WI38 (cell line): ENCODE data around the gene OSBPL2.

Experiments used
- H3K4me3 ChIP-seq: 2 replicates; pipeline ENCODE4 v1.5.1; 2011; ENCODE audit warnings: low read depth, mild to moderate bottlenecking, control low read depth, low read length
- CTCF ChIP-seq: IDR thresholded peaks from 2 replicates; pipeline ENCODE4 v1.5.1; 2012; ENCODE audit warnings: low read depth, mild to moderate bottlenecking, control low read depth, low read length

The OSBPL2 gene

GRCh38 chr20:62331347-62331746, 93.0 kb downstream of the OSBPL2 start:
- no peak for TF ChIP-seq CTCF
- H3K4me3 ChIP-seq = no peak overlapping the region

- TF ChIP-seq CTCF = no peak
- no peak overlapping the region for H3K4me3 ChIP-seq
These were observed 94.1 kb downstream of the OSBPL2 start for GRCh38 chr20:62332421-62332820.

- TF ChIP-seq CTCF = no peak
These were observed 94.9 kb downstream of the OSBPL2 start for GRCh38 chr20:62332989-62333819.

DNA sequence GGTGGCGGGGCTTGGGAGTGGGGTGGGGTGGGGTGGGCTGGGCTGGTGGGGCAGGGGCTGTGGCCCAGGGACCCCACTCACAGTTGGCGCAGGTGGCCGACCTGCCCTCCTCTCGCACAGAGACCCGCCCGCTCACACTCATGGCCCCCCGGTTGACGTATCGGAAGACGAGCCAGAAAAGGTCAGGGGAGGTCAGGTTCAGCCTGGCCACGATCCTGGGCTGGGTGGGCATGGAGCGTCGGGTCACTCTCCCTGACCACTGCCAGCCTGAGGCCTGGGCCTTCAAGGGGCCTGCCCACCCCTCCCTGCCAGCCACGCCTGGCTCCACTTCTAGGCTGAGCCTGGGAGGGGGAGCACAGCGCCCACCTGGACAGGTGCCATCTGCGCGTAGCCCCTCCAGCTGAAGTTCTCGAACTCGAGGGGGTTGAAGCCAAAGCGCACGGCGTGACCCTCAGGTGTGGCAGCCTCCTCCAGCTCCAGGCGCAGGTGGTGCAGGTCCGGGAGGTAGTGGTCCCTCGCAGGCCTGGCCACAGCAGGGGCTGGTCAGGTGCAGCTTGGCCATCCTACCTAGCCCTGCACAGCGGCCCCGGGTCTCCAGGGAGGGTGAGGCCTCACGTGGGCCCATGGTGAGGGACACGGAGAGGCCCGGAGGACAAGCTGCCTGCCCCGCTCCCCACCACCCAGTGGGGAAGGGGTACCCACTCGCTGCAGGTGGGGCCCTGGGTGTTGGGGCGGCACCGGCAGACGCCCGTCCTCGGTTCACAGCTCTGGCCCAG, 95.7 kb downstream of the OSBPL2 start:
- TF ChIP-seq CTCF = no peak
- H3K4me3 ChIP-seq = no peak overlapping the region

More at GRCh38 chr20:62332989-62333819, 94.9 kb downstream of the OSBPL2 start:
- no peak overlapping the region for H3K4me3 ChIP-seq

- no peak overlapping the region for H3K4me3 ChIP-seq
- TF ChIP-seq CTCF = no peak
These were observed 96.6 kb downstream of the OSBPL2 start for GRCh38 chr20:62334881-62335280.

DNA sequence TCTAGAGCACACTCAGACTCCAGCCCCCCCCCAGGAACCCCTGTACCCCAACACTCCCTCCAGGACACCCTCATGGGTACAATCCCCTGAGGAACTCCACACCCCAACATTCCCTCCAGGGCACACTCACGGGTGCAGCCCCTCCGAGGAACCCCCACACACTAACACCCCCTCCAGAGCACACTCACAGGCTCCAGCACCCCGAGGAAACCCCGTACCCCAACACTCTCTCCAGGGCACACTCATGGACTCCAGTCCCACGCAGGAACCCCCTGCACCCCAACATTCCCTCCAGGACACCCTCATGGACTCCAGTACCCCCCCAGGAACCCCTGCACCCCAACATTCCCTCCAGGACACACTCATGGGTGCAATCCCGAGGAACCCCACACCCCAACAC, 97.2 kb downstream of the OSBPL2 start:
- H3K4me3 ChIP-seq = no peak overlapping the region
- TF ChIP-seq CTCF = no peak

DNA sequence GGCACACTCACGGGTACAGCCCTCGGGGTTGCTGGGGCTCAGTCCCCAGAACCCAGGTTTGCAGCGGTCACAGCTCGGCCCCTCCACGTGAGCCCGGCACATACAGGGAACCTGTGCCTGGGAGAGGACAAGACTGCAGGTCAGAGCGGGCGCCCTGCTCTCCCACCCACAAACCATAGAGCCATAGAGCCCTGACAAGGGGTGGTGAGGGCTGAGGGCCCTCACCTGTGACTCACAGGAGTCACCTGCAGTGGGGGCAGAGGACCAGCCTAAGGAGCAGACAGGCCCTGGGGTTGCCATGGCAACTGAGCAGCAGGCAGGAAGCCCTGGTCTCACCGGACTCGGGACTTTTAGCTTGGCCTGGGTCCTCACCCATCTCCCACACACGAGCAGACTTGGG, 98.0 kb downstream of the OSBPL2 start:
- no peak for TF ChIP-seq CTCF
- no peak overlapping the region for H3K4me3 ChIP-seq
